ENCODE results near the gene LIN37.
"Not testable (repeated sequence)": the region's sequence is repeated elsewhere in the genome, so short reads cannot be mapped to it uniquely, and the experiment has no call there.

LIN37 gene

GRCh38 chr19:35719402-35720162, 28.8 kb upstream of the LIN37 start:
- DNase-seq = no peak

- DNase-seq = no peak
Observed at GRCh38 chr19:35720163-35720524, 28.2 kb upstream of the LIN37 start.

- DNase-seq = no peak
Observed at GRCh38 chr19:35720648-35721047, 27.7 kb upstream of the LIN37 start.

GRCh38 chr19:35721374-35721773, 27.0 kb upstream of the LIN37 start:
- no peak for DNase-seq

GRCh38 chr19:35722461-35722860, 25.9 kb upstream of the LIN37 start:
- DNase-seq = no peak

- DNase-seq = no peak
Observed at GRCh38 chr19:35722897-35723296, 25.5 kb upstream of the LIN37 start.

- DNase-seq = no peak
Observed at GRCh38 chr19:35723671-35724070, 24.7 kb upstream of the LIN37 start.

- DNase-seq = not testable (repeated sequence)
Observed at GRCh38 chr19:35724132-35724531, 24.2 kb upstream of the LIN37 start.

GRCh38 chr19:35724560-35724959, 23.8 kb upstream of the LIN37 start:
- DNase-seq = no peak

GRCh38 chr19:35725216-35725861, 23.0 kb upstream of the LIN37 start:
- DNase-seq = no peak

- no peak for DNase-seq
Observed at GRCh38 chr19:35727053-35727955, 21.1 kb upstream of the LIN37 start.

GRCh38 chr19:35727956-35728706, 20.2 kb upstream of the LIN37 start:
- no peak for DNase-seq

- DNase-seq = no peak
Observed at GRCh38 chr19:35729021-35729420, 19.4 kb upstream of the LIN37 start.

GRCh38 chr19:35729763-35730162, 18.6 kb upstream of the LIN37 start:
- DNase-seq = no peak

GRCh38 chr19:35730326-35730725, 18.1 kb upstream of the LIN37 start:
- DNase-seq = no peak

GRCh38 chr19:35731353-35731752, 17.0 kb upstream of the LIN37 start:
- DNase-seq = no peak

GRCh38 chr19:35731779-35732405, 16.5 kb upstream of the LIN37 start:
- no peak for DNase-seq

GRCh38 chr19:35732540-35733179, 15.7 kb upstream of the LIN37 start:
- no peak for DNase-seq

GRCh38 chr19:35733180-35734125, 14.9 kb upstream of the LIN37 start:
- no peak for DNase-seq

- DNase-seq = no peak
Observed at GRCh38 chr19:35734273-35734672, 14.1 kb upstream of the LIN37 start.
